Neural progenitor cell (in vitro differentiated cells): ENCODE results near the gene IKBKE.

Experiments used
- CTCF ChIP-seq: fragments of 200-600 bp; sonication (generic); IDR thresholded peaks from 2 replicates; pipeline ENCODE4 v1.5.1; 2017; ENCODE audit warnings: antibody characterized with exemption, mild to moderate bottlenecking
- EZH2 ChIP-seq: fragments of 200-600 bp; sonication (generic); IDR thresholded peaks from 2 replicates; pipeline ENCODE4 v1.6.1; 2017; ENCODE audit warnings: antibody characterized with exemption, mild to moderate bottlenecking, moderate library complexity
- EZH2phosphoT487 ChIP-seq: fragments of 200-600 bp; sonication (generic); IDR thresholded peaks from 2 replicates; pipeline ENCODE4 v1.6.1; 2017; ENCODE audit warnings: antibody characterized with exemption

GRCh38 chr1:206464456-206464964 is 5.8 kb upstream of the IKBKE start:
- TF ChIP-seq CTCF (no peak), EZH2 (no peak), EZH2phosphoT487 (no peak)
